ENCODE measurements around the gene LLGL2. TPM values are rescaled to one million over a fixed set of nuclear protein-coding genes. Genes with fewer than 3 reads are reported as not detected.
A peak's percentile ranks its signal among the peaks of the same experiment; 100 is the strongest.

LLGL2 gene
- total RNA-seq, 4 donors from 2014 or later = 326 to 1,573 (median 641) TPM

GRCh38 chr17:75506134-75506533, 19.4 kb upstream of the LLGL2 start:
- Histone ChIP-seq H3K4me3 (no peak overlapping the region), H3K27ac (no peak overlapping the region), H3K9me3 (no peaks in the 10 kb centered on the region), H3K36me3 (no peaks in the 10 kb centered on the region), H3K4me1 (peaks cover 5 to 12% (median 8%) of the 10 kb centered on the region in 4 donors), H3K27me3 (no peaks in the 10 kb centered on the region)
- no peak for DNase-seq
- intact Hi-C loops (cut with DNase I; ENCODE audit: low total_unique reads) (no loop called here), in situ Hi-C loops (cut with MboI; ENCODE audit: low pct_ligation_motif_present in 1 of 4, low pct_unique_long_range_greater_than_20kb in 1 of 4, low sequenced_read_pairs in 3 of 4) (no loop called here)
- 89 to 100% methylated on average over 2 to 21 of the region's 21 CpGs for WGBS, 2 donors (ENCODE audit: low coverage in 1 of 2)
- no peak for TF ChIP-seq CTCF (IDR thresholded peaks at IDR 0.05)
- TF ChIP-seq POLR2AphosphoS5 (IDR thresholded peaks at IDR 0.05) = no peak
- no peak for TF ChIP-seq EP300 (IDR thresholded peaks at IDR 0.05; ENCODE audit: low read depth)

GRCh38 chr17:75506888-75507287, 18.6 kb upstream of the LLGL2 start:
- no peaks in the 10 kb centered on the region for H3K9me3 ChIP-seq
- DNase-seq = no peak
- WGBS, 2 donors (ENCODE audit: low coverage in 1 of 2) = 91% methylated on average over 20 of the region's 20 CpGs; no CpG with 5 or more reads in 1 of the 2 donors
- H3K4me1 ChIP-seq = peaks cover 10 to 18% (median 14%) of the 10 kb centered on the region in 4 donors
- intact Hi-C loops (cut with DNase I; ENCODE audit: low total_unique reads) (no loop called here), in situ Hi-C loops (cut with MboI; ENCODE audit: low pct_ligation_motif_present in 1 of 4, low pct_unique_long_range_greater_than_20kb in 1 of 4, low sequenced_read_pairs in 3 of 4) (no loop called here)
- H3K27me3 ChIP-seq = no peaks in the 10 kb centered on the region
- TF ChIP-seq POLR2AphosphoS5 (IDR thresholded peaks at IDR 0.05) = no peak
- TF ChIP-seq POLR2A (IDR thresholded peaks at IDR 0.05) = no peak
- no peak for TF ChIP-seq EP300 (IDR thresholded peaks at IDR 0.05; ENCODE audit: low read depth)
- no peak for TF ChIP-seq CTCF (IDR thresholded peaks at IDR 0.05)
- no peak overlapping the region for H3K4me3 ChIP-seq
- H3K27ac ChIP-seq = no peak overlapping the region
- no peaks in the 10 kb centered on the region for H3K36me3 ChIP-seq

GRCh38 chr17:75507733-75508719, 17.5 kb upstream of the LLGL2 start:
- 72 to 82% methylated on average over 6 to 19 of the region's 27 CpGs for WGBS, 2 donors (ENCODE audit: low coverage in 1 of 2)
- TF ChIP-seq POLR2A (IDR thresholded peaks at IDR 0.05) (no peak), POLR2AphosphoS5 (IDR thresholded peaks at IDR 0.05) (no peak), EP300 (IDR thresholded peaks at IDR 0.05; ENCODE audit: low read depth) (no peak), CTCF (IDR thresholded peaks at IDR 0.05) (no peak)
- no peak overlapping the region for H3K4me3 ChIP-seq

GRCh38 chr17:75508931-75509361, 16.6 kb upstream of the LLGL2 start:
- 30 to 49% methylated on average over 2 to 4 of the region's 5 CpGs for WGBS, 2 donors (ENCODE audit: low coverage in 1 of 2)
- Histone ChIP-seq H3K27ac (peak overlapping the region; percentile 37 to 87 (median 46)), H3K36me3 (no peaks in the 10 kb centered on the region), H3K4me1 (peaks cover 19 to 37% (median 29%) of the 10 kb centered on the region in 4 donors), H3K4me3 (no peak overlapping the region), H3K27me3 (no peaks in the 10 kb centered on the region), H3K9me3 (no peaks in the 10 kb centered on the region)
- in situ Hi-C loops (cut with MboI; ENCODE audit: low pct_ligation_motif_present in 1 of 4, low pct_unique_long_range_greater_than_20kb in 1 of 4, low sequenced_read_pairs in 3 of 4) (no loop called here), intact Hi-C loops (cut with DNase I; ENCODE audit: low total_unique reads) (no loop called here)
- DNase-seq = no peak
- TF ChIP-seq EP300 (IDR thresholded peaks at IDR 0.05; ENCODE audit: low read depth) = no peak
- no peak for TF ChIP-seq POLR2A (IDR thresholded peaks at IDR 0.05)
- TF ChIP-seq CTCF (IDR thresholded peaks at IDR 0.05) = no peak
- no peak for TF ChIP-seq POLR2AphosphoS5 (IDR thresholded peaks at IDR 0.05)

More at GRCh38 chr17:75507733-75508719, 17.5 kb upstream of the LLGL2 start:
- Histone ChIP-seq H3K9me3 (no peaks in the 10 kb centered on the region), H3K4me1 (peaks cover 17 to 28% (median 24%) of the 10 kb centered on the region in 4 donors), H3K27ac (peak overlapping the region in 3 of 4 donors; percentile 37 to 87 (median 42)), H3K27me3 (no peaks in the 10 kb centered on the region), H3K36me3 (no peaks in the 10 kb centered on the region)
- intact Hi-C loops (cut with DNase I; ENCODE audit: low total_unique reads) = no loop called here
- no peak for DNase-seq
- in situ Hi-C loops (cut with MboI; ENCODE audit: low pct_ligation_motif_present in 1 of 4, low pct_unique_long_range_greater_than_20kb in 1 of 4, low sequenced_read_pairs in 3 of 4) = no loop called here

Measured in transverse colon (tissue), 4 donors.